CD4-positive, CD25-positive, alpha-beta regulatory T cell (primary cell): ENCODE measurements around the gene CAND2. TPM values are rescaled to one million over a fixed set of nuclear protein-coding genes. Genes with fewer than 3 reads are reported as not detected.
"Not testable (repeated sequence)": the region's sequence is repeated elsewhere in the genome, so short reads cannot be mapped to it uniquely, and the experiment has no call there.

Experiments used
- ATAC-seq, 2 donors: fragments of 150-1000 bp; cut with Tn5 transposase; one replicate each; pipeline ENCODE4 v1.10.0; 2021; ENCODE audit warnings: low read depth in 2 of 2, moderate number of reproducible peaks in 2 of 2, moderate library complexity in 1 of 2
- DNase-seq, 3 donors: peaks; one replicate each; pipeline versions ENCODE4 v3.0.0 to v3.0.0-alpha.2; 2012 to 2022; ENCODE audit warnings: mixed read lengths in 1 of 3
- H3K27ac ChIP-seq: one replicate; pipeline ENCODE4 v1.7.0; 2013; ENCODE audit warnings: mild to moderate bottlenecking, low read length; ENCODE audit not compliant: insufficient read depth, poor library complexity, severe bottlenecking
- H3K27me3 ChIP-seq: one replicate; pipeline ENCODE4 v1.7.0; 2013; ENCODE audit warnings: low read length; ENCODE audit not compliant: control insufficient read depth, insufficient read depth
- H3K36me3 ChIP-seq: one replicate; pipeline ENCODE4 v1.7.0; 2013; ENCODE audit warnings: mild to moderate bottlenecking, low read length, moderate library complexity; ENCODE audit not compliant: control insufficient read depth, insufficient read depth
- H3K4me1 ChIP-seq: 2 replicates; pipeline ENCODE4 v1.7.0; 2013; ENCODE audit warnings: mild to moderate bottlenecking, low read length; ENCODE audit not compliant: insufficient read depth, control insufficient read depth, poor library complexity, severe bottlenecking
- H3K4me3 ChIP-seq: one replicate; pipeline ENCODE4 v1.7.0; 2013; ENCODE audit warnings: low read depth, mild to moderate bottlenecking, low read length, moderate library complexity
- H3K9me3 ChIP-seq, 2 experiments: 1 replicate in 1 of 2; 2 replicates in 1 of 2; pipeline ENCODE4 v1.7.0; 2013; ENCODE audit warnings: low read length in 2 of 2, mild to moderate bottlenecking in 1 of 2, moderate library complexity in 1 of 2; ENCODE audit not compliant: control insufficient read depth in 2 of 2
- H3K27ac Mint-ChIP-seq, 3 donors: one replicate each; pipeline ENCODE4 v1.8.0; 2020 to 2022; ENCODE audit warnings: mild to moderate bottlenecking in 3 of 3, mixed read lengths in 3 of 3, moderate library complexity in 2 of 3
- H3K27me3 Mint-ChIP-seq: one replicate; pipeline ENCODE4 v1.8.0; 2022; ENCODE audit warnings: mild to moderate bottlenecking, mixed read lengths
- H3K36me3 Mint-ChIP-seq: one replicate; pipeline ENCODE4 v1.8.0; 2020; ENCODE audit warnings: mixed read lengths
- H3K4me1 Mint-ChIP-seq, 4 donors: one replicate each; pipeline ENCODE4 v1.8.0; 2020 to 2022; ENCODE audit warnings: mixed read lengths in 4 of 4, mild to moderate bottlenecking in 1 of 4
- H3K4me3 Mint-ChIP-seq, 4 donors: one replicate each; pipeline ENCODE4 v1.8.0; 2020 to 2022; ENCODE audit warnings: mild to moderate bottlenecking in 4 of 4, mixed read lengths in 4 of 4, moderate library complexity in 3 of 4
- H3K9me3 Mint-ChIP-seq, 7 donors: one replicate each; pipeline ENCODE4 v1.8.0; 2020 to 2022; ENCODE audit warnings: mixed read lengths in 7 of 7, mild to moderate bottlenecking in 3 of 7, moderate library complexity in 2 of 7
- polyA plus RNA-seq, 4 donors: library from polyadenylated mRNA; unstranded; fragments of 300-500 nt; fragmentation: Illumina TruSeq; gene quantifications; one replicate each; pipeline ENCODE4 v1.2.3, GENCODE V29; 2021
- total RNA-seq: library from RNA; stranded (reverse); gene quantifications from one replicate; pipeline ENCODE4 v1.2.3, GENCODE V29; 2022

CAND2 gene
- total and polyA plus RNA-seq, 5 donors from 2014 or later = 0.63 to 0.98 (median 0.76) TPM

DNA sequence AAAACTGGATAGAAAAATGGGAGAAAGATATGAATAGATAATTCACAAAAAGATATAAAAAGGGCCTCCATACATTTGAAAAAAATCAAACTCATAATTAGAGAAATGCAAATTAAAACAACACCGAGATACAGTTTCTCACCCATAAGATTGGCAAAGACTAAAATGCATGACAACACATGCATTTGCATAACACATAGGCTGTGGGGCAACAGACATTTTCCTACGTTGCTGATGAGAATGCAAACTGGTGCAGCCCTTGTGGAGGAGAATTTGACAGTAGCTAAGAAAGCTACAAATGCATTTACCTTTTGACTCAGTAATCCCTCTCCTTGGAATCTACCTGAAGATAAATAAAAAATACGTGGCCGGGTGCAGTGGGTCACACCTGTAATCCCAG is 11.4 kb upstream of the CAND2 start:
- no peaks in the 10 kb centered on the region for H3K36me3 ChIP-seq
- Mint-ChIP-seq H3K27me3 (peaks cover 41% of the 10 kb centered on the region), H3K27ac (no peak overlapping the region), H3K9me3 (no peaks in the 10 kb centered on the region), H3K4me1 (no peaks in the 10 kb centered on the region), H3K36me3 (no peaks in the 10 kb centered on the region), H3K4me3 (no peak overlapping the region)
- ATAC-seq (no peak), DNase-seq (no peak)
- H3K27me3 ChIP-seq = peaks cover 7% of the 10 kb centered on the region
- no peak overlapping the region for H3K27ac ChIP-seq
- H3K4me3 ChIP-seq = no peak overlapping the region
- no peaks in the 10 kb centered on the region for H3K4me1 ChIP-seq
- no peaks in the 10 kb centered on the region for H3K9me3 ChIP-seq

DNA sequence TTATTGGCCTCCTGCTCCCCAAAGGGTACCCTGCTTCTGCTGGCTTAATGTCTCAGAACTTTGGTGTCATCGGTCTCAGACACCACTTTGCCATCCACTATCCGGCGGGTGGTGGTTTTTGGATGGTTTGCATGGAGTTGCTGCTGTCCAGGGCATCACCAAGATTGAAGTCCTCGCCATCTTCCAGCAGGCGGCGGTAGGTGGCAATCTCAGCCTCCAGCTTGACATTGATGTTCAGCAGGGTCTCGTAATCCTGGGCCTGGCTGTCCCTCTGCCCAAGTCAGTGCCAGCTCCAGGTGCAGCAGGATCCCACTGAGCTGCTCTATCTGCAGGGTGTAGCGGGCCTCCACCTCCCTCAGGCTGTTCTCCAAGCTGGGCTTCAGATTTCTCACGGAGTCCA is 9.1 kb upstream of the CAND2 start:
- H3K9me3 Mint-ChIP-seq, H3K4me1 Mint-ChIP-seq, H3K36me3 Mint-ChIP-seq, H3K4me3 ChIP-seq, H3K27ac ChIP-seq, H3K9me3 ChIP-seq, ATAC-seq, H3K36me3 ChIP-seq, H3K27ac Mint-ChIP-seq, H3K4me3 Mint-ChIP-seq, H3K27me3 ChIP-seq, H3K4me1 ChIP-seq: not testable (repeated sequence)
- peaks cover 35% of the 10 kb centered on the region for H3K27me3 Mint-ChIP-seq
- peak; percentile 31 to 58 (median 40) for DNase-seq

DNA sequence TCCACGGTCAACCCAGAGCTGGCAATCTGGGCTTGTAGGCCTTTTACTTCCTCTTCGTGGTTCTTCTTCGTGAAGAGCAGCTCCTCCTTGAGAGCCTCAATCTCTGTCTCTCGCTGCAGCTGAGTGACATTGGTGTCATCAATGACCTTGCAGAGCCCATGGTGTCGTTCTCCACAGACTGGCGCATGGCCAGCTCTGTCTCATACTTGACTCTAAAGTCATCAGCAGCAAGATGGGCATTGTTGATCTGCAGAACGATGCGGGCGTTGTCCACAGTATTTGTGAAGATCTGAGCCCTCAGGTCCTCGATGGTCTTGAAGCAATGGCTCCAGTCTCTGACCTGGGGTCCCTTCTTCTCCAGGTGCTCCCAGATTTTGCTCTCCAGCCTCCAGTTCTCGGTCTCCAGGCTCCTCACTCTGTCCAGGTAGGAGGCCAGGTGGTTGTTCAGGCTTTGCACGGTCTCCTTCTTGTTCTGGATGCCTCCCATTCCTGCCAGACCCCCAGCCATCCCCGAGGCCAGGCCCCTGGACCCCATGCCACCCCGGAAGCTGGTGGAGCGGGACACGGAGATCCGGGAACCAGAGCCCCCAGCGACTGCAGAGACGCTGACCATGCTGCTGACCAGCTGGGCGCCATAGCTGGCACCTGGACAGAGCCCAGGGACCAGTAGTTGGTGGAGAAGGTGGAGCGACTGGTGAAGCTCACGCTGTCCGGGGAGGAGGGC is 8.4 kb upstream of the CAND2 start:
- H3K4me1 ChIP-seq, H3K9me3 ChIP-seq, H3K27me3 ChIP-seq, DNase-seq, H3K4me1 Mint-ChIP-seq, H3K36me3 ChIP-seq, H3K27ac Mint-ChIP-seq, H3K27ac ChIP-seq, H3K36me3 Mint-ChIP-seq, H3K4me3 ChIP-seq, ATAC-seq, H3K9me3 Mint-ChIP-seq: not testable (repeated sequence)
- peak overlapping the region in 1 of 4 donors; percentile 54 for H3K4me3 Mint-ChIP-seq
- H3K27me3 Mint-ChIP-seq = peaks cover 30% of the 10 kb centered on the region

DNA sequence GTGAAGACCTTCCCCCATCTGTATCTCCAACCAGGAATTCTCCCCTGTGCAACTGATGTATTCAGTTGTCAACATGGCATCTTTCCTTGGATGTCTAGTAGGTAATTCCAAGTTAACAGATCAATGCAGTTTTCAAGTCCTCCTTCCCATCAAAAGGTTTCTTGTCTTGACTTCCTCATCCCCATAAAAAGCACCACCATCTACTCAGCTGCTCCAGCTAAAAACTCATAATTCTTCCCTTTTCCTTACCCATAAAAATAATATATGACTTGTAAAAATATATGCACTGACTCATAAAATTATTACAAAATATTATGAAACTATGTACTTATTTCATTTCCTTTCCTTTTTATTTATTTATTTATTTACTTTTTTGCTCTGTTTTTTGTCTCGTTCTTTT is 5.0 kb upstream of the CAND2 start:
- H3K27me3 Mint-ChIP-seq = peaks cover 30% of the 10 kb centered on the region
- H3K4me3 ChIP-seq = no peak overlapping the region
- ATAC-seq = no peak
- no peaks in the 10 kb centered on the region for H3K9me3 Mint-ChIP-seq
- H3K4me3 Mint-ChIP-seq = no peak overlapping the region
- no peak overlapping the region for H3K27ac ChIP-seq
- H3K27me3 ChIP-seq = peaks cover 2% of the 10 kb centered on the region
- no peak for DNase-seq
- H3K9me3 ChIP-seq = no peaks in the 10 kb centered on the region
- no peaks in the 10 kb centered on the region for H3K36me3 ChIP-seq
- peak overlapping the region in 1 of 3 donors; percentile 59 for H3K27ac Mint-ChIP-seq
- H3K4me1 Mint-ChIP-seq = peaks cover 0 to 6% (median 0%) of the 10 kb centered on the region in 4 donors
- no peaks in the 10 kb centered on the region for H3K4me1 ChIP-seq
- H3K36me3 Mint-ChIP-seq = no peaks in the 10 kb centered on the region

DNA sequence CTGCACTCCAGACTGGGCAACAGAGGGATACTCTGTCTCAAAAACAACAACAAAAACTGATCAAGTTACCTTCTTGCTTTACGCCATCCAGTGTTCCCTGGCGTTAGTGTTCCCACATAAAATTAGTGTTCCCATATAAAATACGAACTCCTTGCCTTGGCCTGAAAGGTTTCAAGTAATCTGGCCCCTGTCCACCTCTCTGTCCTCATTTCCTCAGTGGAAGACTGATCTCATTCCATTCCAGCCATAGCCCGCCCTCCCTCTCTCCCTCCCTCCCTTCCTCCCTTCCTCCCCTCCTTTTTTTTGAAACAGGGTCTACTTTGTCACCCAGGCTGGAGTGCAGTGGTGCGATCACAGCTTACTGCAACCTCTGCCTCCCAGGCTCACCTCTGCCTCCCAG is 2.8 kb upstream of the CAND2 start:
- no peaks in the 10 kb centered on the region for H3K9me3 Mint-ChIP-seq

DNA sequence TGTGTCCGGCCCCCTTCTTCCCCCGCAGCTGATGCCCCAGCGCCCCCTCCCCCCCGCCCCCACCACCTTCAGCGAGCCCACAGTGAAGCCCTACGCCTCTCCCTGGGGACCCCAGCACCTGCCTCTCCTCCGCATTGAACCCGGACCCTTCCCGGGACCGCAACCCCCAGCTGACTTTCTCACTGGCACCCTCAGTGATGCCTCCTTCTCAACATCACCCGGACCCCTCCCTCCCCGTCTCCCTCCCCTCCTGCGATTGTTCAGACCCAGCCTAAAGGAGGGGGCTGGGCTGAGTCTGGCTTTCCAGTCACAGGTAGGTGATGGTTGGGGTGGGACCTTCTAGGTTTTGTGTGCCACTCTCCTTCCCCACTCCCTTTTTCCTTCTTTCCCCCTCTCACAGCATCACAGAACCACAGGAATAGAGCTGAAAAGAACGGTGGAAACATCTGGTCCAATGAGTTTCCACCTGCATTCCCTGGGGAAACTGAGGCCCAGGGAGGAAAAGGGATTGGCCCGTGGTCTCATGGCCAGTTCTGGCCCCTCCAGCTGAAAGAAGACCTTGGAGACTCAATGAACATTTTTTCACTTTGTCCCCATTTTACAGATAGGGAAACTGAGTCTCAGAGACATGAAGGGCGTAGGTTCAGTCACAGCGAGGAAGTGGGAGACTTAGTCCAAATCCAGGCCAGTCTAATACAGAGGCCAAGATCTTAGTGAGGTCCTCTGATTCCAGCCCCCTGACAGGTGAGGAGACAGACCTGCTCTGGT is 828 bp downstream of the CAND2 start:
- Histone ChIP-seq H3K27ac (peak overlapping the region; percentile 23), H3K4me3 (no peak overlapping the region), H3K9me3 (no peaks in the 10 kb centered on the region), H3K4me1 (no peaks in the 10 kb centered on the region), H3K36me3 (no peaks in the 10 kb centered on the region), H3K27me3 (peaks cover 2% of the 10 kb centered on the region)
- Mint-ChIP-seq H3K27me3 (peaks cover 42% of the 10 kb centered on the region), H3K27ac (peak overlapping the region in 1 of 3 donors; percentile 36), H3K36me3 (no peaks in the 10 kb centered on the region), H3K9me3 (no peaks in the 10 kb centered on the region), H3K4me3 (peak overlapping the region in 3 of 4 donors; percentile 16 to 87 (median 70)), H3K4me1 (peaks cover 0 to 16% (median 3%) of the 10 kb centered on the region in 4 donors)
- DNase-seq = no peak
- ATAC-seq = no peak

More for the DNA sequence above, 2.8 kb upstream of the CAND2 start:
- Histone ChIP-seq H3K4me3 (no peak overlapping the region), H3K27me3 (peaks cover 2% of the 10 kb centered on the region), H3K4me1 (no peaks in the 10 kb centered on the region), H3K36me3 (no peaks in the 10 kb centered on the region), H3K27ac (no peak overlapping the region), H3K9me3 (no peaks in the 10 kb centered on the region)
- Mint-ChIP-seq H3K27ac (no peak overlapping the region), H3K4me1 (peaks cover 0 to 16% (median 3%) of the 10 kb centered on the region in 4 donors), H3K27me3 (peaks cover 43% of the 10 kb centered on the region), H3K36me3 (no peaks in the 10 kb centered on the region), H3K4me3 (no peak overlapping the region)
- ATAC-seq (no peak), DNase-seq (no peak)

DNA sequence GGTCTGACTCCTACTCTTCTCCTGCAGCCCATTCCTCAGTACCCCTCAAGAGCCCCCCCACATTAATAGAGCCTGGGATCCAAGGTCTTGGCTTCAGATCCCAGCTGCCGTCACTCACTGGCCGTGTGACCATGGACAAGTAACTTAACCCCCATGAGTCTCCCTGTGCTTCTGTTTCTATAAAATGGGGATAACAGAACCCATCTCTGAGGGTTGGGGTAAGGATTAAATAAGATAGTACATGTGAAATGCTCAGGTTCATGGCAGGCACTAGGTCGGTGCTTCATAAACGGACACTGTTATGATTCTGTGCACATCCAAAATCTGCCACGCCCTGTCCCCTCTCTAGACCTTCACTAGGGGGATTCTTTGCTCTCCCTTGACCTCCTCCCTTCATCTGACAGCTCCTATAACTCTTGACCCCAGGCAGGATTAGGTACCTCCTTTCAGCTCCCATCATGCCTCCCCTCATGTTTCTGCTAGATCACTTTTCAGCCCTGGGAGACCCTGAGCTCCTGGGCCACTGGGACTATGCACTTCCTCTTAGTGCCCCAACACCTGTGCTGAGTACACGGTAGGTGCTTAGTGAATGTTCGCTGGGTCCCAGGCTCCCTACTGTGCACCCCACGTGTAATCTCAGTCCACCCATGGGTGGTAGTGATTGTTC is 1.5 kb downstream of the CAND2 start:
- no peaks in the 10 kb centered on the region for H3K4me1 ChIP-seq
- Mint-ChIP-seq H3K27ac (peak overlapping the region in 2 of 3 donors; percentile 6 to 36), H3K27me3 (peaks cover 42% of the 10 kb centered on the region), H3K4me3 (peak overlapping the region; percentile 16 to 70 (median 44)), H3K4me1 (peaks cover 0 to 16% (median 3%) of the 10 kb centered on the region in 4 donors), H3K9me3 (no peaks in the 10 kb centered on the region), H3K36me3 (no peaks in the 10 kb centered on the region)
- H3K36me3 ChIP-seq = no peaks in the 10 kb centered on the region
- no peak for ATAC-seq
- no peak for DNase-seq
- H3K27ac ChIP-seq = no peak overlapping the region
- H3K4me3 ChIP-seq = no peak overlapping the region
- H3K27me3 ChIP-seq = peaks cover 2% of the 10 kb centered on the region
- H3K9me3 ChIP-seq = no peaks in the 10 kb centered on the region
